AG10803 (cell line): ENCODE results near the gene CTSE.
A peak's percentile ranks its signal among the peaks of the same experiment; 100 is the strongest.
"Not testable (repeated sequence)": the region's sequence is repeated elsewhere in the genome, so short reads cannot be mapped to it uniquely, and the experiment has no call there.

ENCODE experiments used
- DNase-seq: peaks from one replicate; pipeline ENCODE4 v3.0.0; 2010; ENCODE audit warnings: low read depth
- H3K4me3 ChIP-seq: 2 replicates; pipeline ENCODE4 v1.5.1; 2011; ENCODE audit warnings: mild to moderate bottlenecking, low read length, control low read depth
- TF ChIP-seq, protein P1 (sequence below): conservative IDR thresholded peaks from 2 replicates; pipeline ENCODE4 v1.5.1; 2011; ENCODE audit warnings: mild to moderate bottlenecking, low read length, control low read depth, inconsistent platforms

Gene CTSE

DNA sequence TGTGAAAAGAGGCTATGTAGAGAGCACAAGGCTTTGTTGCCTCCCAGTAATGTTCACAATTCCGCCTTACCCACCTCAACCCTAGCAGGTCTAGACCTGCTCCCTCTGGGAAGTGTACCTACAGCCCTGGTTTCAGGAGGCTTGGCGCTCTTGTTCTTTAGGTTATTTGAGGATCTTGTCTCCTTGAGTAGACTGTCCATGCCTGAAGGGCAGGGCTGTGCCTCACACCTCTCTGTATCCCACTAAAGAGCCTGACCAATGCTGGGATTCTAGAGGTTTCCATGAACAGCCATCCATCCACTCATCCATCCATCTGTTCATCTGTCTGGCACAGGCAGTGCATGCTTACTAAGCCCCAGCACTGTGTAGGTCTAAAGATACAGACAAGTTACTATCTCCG lies 21.5 kb downstream of the CTSE start:
- peak overlapping the region; percentile 67 for H3K4me3 ChIP-seq
- no peak for DNase-seq
- TF ChIP-seq, protein P1, sequence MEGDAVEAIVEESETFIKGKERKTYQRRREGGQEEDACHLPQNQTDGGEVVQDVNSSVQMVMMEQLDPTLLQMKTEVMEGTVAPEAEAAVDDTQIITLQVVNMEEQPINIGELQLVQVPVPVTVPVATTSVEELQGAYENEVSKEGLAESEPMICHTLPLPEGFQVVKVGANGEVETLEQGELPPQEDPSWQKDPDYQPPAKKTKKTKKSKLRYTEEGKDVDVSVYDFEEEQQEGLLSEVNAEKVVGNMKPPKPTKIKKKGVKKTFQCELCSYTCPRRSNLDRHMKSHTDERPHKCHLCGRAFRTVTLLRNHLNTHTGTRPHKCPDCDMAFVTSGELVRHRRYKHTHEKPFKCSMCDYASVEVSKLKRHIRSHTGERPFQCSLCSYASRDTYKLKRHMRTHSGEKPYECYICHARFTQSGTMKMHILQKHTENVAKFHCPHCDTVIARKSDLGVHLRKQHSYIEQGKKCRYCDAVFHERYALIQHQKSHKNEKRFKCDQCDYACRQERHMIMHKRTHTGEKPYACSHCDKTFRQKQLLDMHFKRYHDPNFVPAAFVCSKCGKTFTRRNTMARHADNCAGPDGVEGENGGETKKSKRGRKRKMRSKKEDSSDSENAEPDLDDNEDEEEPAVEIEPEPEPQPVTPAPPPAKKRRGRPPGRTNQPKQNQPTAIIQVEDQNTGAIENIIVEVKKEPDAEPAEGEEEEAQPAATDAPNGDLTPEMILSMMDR, result no peak

DNA sequence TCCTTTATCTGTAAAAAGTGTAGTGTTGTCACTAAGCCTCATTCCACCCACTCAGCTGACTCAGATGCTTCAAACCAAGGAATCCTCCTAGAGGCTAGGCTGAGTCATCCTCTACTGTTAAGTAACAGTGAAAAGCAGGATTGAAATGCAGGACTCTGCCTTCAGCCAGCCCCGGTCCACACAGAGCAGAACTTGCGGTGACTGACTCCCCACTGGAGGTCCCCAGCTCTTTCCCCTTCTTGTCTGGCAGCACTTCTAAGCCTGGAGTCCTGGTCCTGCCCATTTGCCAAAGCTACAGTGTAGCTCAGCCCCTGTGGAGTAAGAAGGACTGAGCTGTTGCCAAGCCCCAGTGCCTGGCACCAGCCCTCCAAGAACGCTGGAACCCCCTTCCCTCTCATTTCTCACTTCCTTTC lies 22.2 kb downstream of the CTSE start:
- peak; percentile 92 for DNase-seq
- H3K4me3 ChIP-seq, result peak overlapping the region; percentile 67
- TF ChIP-seq, protein P1, result peak; percentile 14

DNA sequence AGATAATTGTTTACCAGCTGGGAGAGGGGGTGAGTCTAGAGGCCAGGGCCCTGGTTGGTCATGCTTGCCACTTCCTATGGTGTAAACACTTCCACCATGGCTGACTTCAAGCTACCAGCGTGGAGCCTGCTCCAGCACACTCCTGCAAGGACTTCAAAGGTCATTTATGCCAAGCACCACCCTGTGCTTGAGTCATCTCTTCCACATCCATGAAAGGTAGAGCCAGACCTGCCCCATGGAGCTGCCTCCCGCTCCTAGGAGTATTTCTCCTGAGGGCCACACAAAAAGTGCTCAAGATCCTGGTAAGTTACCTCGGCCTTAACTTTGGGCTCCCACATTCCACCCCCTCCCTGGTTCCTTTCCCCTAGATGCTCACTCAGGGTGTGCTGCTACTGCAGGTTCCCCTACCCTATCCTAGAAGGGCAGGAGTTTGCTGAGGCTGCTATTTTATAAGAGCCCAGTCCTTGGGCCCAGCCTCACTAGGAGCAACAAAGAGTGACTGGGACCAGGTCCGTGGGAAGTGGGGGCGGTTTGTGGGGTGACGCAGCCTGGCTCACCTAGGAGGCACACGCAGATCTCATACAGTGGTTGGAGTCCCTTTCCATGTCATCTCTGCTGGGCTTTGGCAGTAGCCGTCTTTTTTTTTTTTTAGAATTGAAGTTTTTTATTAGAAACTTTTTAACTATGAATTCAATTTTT lies 22.9 kb downstream of the CTSE start:
- DNase-seq, result peak; percentile 14
- TF ChIP-seq, protein P1, result no peak
- peak overlapping the region; percentile 9 for H3K4me3 ChIP-seq

DNA sequence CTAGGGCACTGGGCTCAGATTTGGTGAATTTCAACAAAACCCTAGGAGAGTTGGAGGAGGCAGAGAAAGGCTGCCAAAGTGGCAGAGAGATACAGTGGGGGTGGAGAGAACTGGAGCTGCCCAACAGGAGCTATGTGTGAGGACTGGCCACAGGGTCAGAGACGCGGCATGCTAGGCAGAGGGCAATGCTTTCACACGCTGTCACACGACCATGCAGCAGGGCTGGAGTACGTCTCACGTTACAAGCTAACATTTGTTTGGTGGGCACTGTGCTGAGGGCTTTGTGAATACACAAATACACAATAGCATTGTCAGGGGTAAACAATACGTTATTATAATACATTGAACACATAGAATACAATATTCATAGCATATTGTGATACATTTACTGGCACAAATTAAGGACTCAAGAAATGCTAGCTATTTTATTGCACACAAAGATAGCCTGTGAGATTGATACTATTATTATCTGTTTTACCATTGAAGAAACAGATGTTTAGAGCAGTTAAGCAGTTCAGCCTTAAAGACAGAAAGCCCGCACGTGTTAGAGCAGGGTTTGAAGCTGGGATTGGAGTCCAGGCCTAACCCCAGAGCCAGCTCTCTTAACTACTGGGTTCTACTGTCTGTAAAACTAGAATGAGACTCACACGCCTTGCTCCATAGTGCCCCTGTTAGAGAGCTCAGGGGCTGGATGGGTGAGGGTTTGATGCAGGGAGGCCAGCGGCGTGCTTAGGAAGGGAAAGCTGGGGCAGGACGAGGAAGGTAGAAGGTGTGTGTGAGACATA lies 25.0 kb downstream of the CTSE start:
- TF ChIP-seq, protein P1, result no peak
- no peak overlapping the region for H3K4me3 ChIP-seq
- DNase-seq, result no peak

DNA sequence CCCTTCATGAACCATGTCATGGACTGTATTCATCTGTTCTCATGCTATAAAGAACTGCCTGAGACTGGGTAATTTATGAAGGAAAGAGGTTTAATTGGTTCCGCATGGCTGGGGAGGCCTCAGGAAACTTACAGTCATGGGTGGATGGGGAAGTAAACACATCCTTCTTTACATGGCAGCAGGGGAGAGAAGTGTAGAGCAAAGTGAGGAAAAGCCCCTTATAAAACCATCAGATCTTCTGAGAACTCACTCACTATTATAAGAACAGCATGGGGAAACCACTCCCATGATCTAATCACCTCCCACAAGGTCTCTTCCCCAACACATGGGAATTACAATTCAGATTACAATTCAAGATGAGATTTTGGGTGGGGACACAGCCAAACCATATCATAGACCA lies 27.1 kb downstream of the CTSE start:
- H3K4me3 ChIP-seq, DNase-seq: not testable (repeated sequence)

DNA sequence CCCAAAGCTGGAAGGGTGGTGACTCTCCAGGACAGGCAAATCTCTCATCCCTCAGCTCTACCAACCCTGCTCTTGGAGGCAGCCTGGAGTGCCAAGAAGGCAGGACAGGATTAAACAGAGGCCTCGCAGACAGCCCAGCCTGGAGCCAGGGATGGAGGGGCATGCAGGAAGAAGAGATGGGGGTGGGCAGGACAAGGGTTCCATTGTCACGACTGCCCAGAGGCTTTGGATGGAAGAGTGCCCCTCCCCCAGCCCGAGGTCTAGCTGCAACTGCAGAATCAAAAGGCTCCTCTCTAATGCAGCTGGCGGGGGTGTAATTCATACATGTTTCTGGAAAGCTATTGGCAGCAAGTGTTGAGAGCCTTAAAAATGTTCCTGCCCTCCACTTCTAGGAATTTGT lies 29.3 kb downstream of the CTSE start:
- TF ChIP-seq, protein P1, result no peak
- no peak for DNase-seq
- no peak overlapping the region for H3K4me3 ChIP-seq

DNA sequence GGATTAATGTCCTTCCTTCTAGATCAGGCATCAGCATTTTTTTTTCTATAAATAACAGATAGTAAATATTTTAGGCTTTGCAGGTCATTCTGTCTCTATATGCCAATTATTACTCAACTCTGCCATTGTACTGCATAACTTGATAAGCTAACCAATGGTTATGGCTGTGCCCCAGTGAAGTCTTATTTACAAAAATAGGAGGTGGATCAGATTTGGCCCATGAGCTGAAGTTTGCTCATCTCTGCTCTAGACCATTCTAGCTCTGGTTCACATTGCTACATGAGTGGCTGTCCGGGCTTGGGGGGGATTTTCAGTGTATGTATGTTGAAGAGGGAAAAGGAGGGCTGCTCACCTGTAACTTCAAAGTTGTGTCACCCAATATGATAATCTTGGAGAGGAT lies 30.6 kb downstream of the CTSE start:
- DNase-seq, result no peak
- TF ChIP-seq, protein P1, result no peak

More for the DNA sequence above, 30.6 kb downstream of the CTSE start:
- H3K4me3 ChIP-seq, result no peak overlapping the region
